Transverse colon (tissue), 4 donors: Measurements from ENCODE around the gene POLR2I.

Source experiments
- EP300 ChIP-seq: sonication (generic); formaldehyde crosslinking; IDR thresholded peaks from one replicate; pipeline ENCODE4 v1.6.1; 2017; ENCODE audit warnings: antibody characterized with exemption, low read depth
- POLR2AphosphoS5 ChIP-seq, 3 donors: sonication (generic); formaldehyde crosslinking; IDR thresholded peaks; one replicate each; pipeline ENCODE4 v1.6.1; 2016; ENCODE audit warnings: antibody characterized with exemption in 3 of 3
- TF ChIP-seq, protein P1 (sequence below), 5 experiments: fragments of 200-600 bp in 3 of 5; fragments of 450-650 bp in 2 of 5; sonication (generic) in 3 of 5; IDR thresholded peaks; 1 replicate in 2 of 5; 2 replicates in 3 of 5; pipeline ENCODE4 v1.5.1; 2016 to 2017; ENCODE audit warnings: antibody characterized with exemption in 5 of 5, inconsistent platforms in 3 of 5, mild to moderate bottlenecking in 2 of 5, moderate library complexity in 1 of 5

DNA sequence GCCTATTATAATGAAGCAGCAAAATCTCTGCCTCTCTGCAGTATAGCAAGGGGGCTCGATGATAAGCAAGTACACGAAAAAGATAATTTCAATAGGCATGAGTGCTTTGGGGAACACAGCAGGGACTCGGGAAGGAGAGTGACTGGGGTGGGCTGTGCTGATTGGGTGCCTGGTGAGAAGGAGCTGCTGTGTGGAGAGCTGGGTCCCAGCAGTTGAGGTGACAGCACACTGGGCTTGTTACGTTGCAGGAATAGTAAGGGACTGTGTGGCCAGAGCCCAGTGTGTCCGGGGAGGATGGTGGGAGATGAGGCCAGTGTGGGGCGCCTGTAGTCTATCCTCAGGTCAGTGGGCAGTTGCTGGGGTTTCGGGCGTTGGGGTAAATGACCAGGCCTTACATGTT is 42.6 kb downstream of the POLR2I start:
- no peak for TF ChIP-seq EP300
- TF ChIP-seq, protein P1, sequence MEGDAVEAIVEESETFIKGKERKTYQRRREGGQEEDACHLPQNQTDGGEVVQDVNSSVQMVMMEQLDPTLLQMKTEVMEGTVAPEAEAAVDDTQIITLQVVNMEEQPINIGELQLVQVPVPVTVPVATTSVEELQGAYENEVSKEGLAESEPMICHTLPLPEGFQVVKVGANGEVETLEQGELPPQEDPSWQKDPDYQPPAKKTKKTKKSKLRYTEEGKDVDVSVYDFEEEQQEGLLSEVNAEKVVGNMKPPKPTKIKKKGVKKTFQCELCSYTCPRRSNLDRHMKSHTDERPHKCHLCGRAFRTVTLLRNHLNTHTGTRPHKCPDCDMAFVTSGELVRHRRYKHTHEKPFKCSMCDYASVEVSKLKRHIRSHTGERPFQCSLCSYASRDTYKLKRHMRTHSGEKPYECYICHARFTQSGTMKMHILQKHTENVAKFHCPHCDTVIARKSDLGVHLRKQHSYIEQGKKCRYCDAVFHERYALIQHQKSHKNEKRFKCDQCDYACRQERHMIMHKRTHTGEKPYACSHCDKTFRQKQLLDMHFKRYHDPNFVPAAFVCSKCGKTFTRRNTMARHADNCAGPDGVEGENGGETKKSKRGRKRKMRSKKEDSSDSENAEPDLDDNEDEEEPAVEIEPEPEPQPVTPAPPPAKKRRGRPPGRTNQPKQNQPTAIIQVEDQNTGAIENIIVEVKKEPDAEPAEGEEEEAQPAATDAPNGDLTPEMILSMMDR (IDR thresholded peaks at IDR 0.05) = no peak
- no peak for TF ChIP-seq POLR2AphosphoS5 (IDR thresholded peaks at IDR 0.05)
